Amygdala (tissue), 56 donors: Measurements from ENCODE around the gene CPNE5.
"Not testable (repeated sequence)": the region's sequence is repeated elsewhere in the genome, so short reads cannot be mapped to it uniquely, and the experiment has no call there.

Experiments
- DNase-seq, 56 donors: peaks; one replicate each; lab custom pipeline; 2025; lab: John Stamatoyannopoulos, UW

CPNE5 gene

GRCh38 chr6:36731622-36732310 lies 107.5 kb downstream of the CPNE5 start:
- no peak for DNase-seq

DNA sequence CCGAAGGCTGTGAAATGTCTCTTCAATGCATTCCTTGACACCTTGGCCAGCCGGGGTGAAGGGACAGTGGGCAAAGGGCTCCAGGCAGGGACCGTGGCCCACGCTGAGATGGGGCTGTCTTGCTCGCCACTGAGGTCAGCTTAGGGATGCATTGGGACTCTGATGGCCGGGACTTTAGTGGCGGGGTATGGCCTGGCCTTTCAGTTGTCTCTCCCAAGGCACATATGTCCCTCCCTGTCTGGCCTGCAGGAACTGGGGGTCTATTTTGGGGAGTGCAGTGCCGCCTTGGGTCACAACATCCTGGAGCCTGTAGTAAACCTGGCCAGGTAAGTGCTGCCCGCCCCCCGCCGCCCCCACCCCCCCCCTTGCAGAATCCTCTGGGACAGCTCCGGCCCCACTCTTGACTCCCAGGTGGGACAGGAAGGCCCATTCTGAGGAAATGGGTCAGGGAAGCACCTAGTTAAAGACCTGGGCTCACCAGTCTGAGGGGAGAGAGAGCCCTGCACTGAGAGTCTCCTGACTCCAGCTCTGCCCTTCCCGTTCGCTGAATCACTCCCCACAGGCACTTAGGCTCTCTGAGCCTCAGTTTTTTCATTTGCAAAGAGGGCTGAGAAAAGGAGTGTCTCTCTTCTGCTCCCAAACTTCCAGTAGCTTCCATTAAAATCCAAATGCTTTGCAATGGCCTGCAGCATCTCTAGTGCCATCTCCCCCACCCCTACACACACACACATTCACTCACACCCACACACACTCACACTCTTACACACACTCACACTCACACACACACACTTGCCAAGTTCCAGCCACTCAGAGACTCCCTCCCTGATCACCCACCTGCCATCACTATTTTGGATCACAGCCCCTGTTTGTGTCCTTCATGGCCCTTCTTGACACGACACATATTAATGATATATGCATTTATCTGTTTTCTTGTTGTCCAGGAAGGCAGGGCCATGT lies 108.5 kb downstream of the CPNE5 start:
- no peak for DNase-seq

GRCh38 chr6:36729161-36729524 lies 110.1 kb downstream of the CPNE5 start:
- no peak for DNase-seq

DNA sequence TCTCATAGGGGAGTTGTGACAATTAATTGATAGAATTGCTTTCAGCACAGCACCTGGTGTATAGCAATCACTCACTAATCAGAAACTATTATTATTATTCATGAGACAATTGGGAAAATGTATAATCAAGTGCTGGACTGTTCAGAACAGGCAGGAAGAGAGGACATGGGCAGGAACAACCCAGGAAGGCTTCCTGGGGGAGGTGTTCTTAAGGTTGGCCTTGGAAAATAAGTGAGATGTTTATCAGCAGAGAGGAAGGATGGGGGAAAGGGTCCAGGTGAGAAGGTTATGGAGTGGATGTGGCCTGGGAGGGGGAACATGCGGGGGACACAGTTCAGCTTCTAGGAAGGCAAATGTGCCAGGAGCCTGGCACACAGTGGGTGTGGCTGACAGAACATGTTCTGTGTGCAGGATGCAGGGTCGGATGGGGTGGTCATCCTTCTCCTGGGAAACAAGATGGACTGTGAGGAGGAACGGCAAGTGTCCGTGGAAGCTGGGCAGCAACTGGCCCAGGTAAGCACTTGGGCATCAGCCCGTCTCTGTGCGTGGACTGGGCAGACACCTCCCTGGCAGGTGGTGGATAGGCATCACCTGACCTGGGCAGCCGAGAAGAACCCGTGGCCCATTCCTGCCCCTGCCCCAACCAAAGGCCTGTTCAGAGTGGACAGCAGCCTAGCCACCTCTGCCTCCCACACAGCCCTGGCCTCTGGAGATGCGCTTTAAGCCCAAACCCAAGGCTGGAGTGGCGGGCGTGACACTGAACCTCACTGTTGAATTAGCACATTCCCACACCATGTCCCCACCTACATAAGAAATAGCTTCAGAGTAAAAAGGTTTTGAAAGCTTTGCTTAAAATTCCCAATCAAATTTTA lies 110.7 kb downstream of the CPNE5 start:
- DNase-seq = no peak

DNA sequence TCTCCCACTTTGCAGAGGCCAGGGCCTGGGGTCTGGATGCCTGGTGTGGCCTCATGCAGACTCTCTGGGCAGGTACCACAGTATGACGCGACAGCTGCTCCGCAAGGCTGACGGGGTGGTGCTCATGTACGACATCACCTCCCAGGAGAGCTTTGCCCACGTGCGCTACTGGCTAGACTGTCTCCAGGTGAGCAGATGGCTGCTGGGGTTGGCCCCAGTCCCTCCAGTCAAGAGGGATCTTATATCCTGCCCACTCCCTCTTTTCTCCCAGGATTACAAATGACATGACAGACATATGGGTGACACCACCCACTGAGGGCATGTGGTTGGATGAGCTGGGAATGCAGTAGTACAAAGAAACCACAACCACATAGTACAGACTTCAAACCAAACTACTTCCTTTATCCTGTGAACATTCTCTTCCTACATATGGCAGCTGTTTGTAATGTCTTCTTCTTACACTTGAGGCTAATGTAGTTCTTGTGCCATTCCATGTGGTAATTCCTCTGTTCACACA lies 111.7 kb downstream of the CPNE5 start:
- no peak for DNase-seq

DNA sequence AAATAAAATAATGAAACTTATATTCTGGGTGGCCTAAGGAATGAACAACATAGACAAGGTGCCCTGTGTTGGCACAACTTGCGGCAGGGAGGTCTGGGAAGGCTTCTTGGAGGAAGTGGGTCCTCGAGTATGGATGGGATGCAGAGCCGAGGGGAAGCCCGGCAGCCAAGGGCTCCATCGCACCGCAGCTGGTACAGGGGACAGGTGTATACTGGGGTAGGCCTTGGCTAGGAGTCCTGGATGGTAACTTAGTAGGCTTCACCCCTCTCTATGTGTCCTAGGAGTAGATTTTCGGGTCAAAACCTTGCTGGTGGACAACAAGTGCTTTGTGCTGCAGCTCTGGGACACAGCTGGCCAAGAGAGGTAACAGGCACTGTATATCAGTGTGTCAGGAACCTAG lies 113.7 kb downstream of the CPNE5 start:
- no peak for DNase-seq

GRCh38 chr6:36724514-36725390 lies 114.5 kb downstream of the CPNE5 start:
- DNase-seq = peak in 13 of 56 donors; percentile 2 to 55 (median 12)

- not testable (repeated sequence) for DNase-seq
These were observed 115.3 kb downstream of the CPNE5 start for GRCh38 chr6:36723992-36724391.

- no peak for DNase-seq
These were observed 116.4 kb downstream of the CPNE5 start for GRCh38 chr6:36722879-36723278.

- no peak for DNase-seq
These were observed 116.9 kb downstream of the CPNE5 start for GRCh38 chr6:36722365-36722764.

DNA sequence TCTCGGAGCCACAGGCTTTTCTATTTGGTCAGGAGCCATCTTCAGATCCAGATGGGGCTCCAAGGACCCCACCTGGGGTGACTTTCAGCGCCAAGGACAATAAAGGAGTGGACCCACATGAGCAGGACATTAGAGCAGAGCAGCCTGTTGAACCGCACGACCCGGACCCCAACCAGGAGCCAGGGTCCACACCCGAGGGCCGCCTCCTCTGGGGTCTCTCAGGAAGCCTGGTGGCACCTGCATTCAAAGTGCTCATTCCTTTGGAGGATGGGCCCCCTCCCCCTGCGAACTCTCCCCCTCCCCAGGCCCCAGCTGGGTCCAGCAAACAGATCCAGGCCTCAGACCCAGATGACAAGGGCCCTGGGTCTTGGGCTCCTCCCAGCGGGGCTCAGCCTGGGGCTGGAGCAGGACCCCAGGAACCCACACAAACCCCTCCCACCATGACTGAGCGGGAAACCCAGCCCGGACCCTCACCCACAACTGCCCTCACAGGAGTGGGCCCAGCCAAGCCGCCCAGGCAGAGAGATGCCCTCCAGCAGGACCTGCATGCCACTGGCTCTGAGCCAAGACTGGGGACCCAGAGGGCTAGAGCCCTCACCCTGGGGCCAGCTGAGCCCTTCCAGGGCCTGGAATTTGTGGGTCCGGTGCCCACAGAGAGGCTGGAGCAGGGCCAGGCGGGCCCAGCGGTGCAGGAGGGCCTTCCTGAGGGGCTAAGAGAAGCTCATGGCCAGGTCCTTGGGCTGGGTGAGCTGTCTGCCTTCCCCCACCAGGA lies 117.7 kb downstream of the CPNE5 start:
- DNase-seq = no peak

DNA sequence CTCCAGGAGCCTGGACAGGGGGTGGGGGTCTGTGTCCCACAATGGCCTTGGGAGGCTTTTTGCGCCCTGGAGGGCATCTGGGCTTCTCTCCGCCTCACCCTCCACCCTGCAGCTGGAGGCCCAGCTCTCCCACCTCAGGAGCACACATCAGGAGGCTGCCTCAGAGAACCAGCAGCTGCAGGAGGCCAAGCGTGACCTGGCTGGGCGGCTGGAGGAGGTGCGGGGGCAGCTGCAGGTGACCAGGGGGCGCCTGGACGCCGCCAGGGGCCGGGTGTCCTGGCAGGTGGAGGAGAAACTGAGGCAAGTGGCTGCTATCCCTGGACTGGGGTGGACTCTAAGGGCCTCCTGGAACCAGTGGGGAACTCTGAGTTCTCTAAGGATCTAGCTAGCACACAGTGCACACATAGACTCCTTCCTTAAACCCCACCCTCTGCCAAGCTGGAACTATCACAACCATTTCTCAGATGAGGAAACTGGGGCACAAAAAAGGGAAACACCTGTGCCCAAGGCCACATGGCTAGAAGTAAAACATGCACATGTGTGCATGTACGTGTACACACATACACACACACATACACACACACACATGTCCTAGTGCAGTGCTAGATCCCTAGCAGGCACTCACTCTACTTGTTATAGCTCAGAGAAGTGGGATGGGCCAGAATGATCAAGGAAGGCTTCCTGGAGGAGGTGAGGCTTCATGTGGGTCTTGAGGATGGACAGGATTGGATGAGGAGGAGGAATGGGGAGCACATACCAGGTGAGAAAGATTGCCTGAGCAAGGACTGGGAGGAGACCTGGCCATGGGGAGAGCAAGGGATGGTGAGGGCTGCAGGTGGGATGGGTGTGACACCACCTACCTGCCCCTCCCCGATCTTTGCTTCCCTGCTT lies 118.7 kb downstream of the CPNE5 start:
- no peak for DNase-seq

DNA sequence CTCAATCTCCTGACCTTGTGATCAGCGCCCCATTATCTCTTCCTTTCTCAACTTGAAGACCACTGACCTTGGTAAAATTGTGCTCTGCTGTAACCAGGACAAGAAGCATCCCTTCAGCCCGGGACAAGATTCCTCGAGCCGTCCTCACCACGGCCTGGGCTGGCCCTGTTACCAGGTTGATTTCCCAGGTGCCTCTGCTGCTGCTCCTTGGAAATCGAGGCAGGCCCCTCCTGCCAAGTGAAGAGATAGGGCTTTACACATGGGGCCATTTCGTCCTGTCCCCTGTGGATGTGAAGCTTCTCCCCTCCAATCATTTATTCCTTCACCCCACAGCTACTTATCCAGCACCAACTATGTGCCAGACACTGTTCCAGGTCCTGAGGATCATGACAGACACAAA lies 120.1 kb downstream of the CPNE5 start:
- no peak for DNase-seq

DNA sequence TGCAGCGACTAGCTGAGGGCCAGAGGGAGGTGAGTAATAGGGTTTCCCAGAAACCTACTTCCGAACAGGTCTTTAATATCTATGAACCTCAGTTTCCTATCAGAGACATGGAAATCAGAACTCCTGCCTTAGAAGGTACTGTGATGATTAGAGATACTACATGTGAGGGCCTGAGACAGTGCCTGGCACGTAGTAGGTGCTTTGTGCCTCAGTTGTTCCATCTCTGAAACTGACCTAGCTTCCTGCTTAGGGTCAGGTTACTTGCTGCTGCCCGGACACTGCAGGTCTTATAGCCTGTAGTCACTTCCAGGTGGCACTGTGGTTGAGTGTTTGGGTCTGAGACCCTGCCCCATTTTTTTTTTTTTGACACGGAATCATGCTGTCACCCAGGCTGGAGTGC lies 120.7 kb downstream of the CPNE5 start:
- DNase-seq = no peak

DNA sequence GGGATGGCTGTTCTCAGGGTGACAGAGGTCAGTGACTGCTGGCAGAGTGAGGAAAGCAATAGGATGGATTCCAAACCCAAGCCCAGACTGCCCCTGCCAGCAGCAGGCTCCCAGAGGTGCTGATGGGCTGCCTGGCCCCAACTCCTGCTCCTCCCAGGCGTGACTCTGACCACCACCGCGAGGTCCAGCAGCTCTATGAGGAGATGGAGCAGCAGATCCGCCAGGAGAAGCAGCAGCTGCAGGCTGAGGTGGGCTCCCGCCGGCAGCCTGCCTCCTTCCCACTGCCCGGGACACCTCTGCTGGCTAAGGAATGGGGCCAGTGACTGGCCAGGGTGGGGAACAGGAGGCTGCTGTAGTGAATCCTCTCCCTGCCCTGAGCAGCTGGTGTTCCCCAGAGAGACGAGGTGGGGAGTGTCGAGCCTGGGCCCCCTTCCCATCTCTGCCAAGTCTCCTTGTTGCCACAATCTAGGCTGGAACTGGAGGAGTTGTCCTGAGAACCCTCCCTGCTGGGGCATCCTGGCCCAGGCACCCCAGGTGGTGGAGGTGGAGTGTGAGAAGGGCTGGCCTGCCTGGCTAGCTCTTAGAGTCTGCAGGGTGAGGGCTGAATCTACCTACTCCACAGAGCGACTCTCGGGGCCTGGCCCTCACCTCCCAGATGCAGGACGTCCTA lies 121.2 kb downstream of the CPNE5 start:
- no peak for DNase-seq

GRCh38 chr6:36717231-36717825 lies 121.9 kb downstream of the CPNE5 start:
- DNase-seq = no peak
